A549 treated with ZK216348 at 1 μM for 4 hours (cell line): Measurements from ENCODE around the gene HS3ST4. TPM values are rescaled to one million over a fixed set of nuclear protein-coding genes. Genes with fewer than 3 reads are reported as not detected.

Source experiments
- total RNA-seq: library from RNA; stranded (reverse); fragments of 200-300 nt; extraction: Qiagen RNA extraction; gene quantifications from 5 replicates; pipeline ENCODE4 v1.2.3, GENCODE V29; 2022; ENCODE audit warnings: low read depth

HS3ST4 gene
- total RNA-seq = not detected in 5 replicates

GRCh38 chr16:25691519-25692091 is at the start of gene HS3ST4:
TSS of gene HS3ST4 (plus strand) at chr16:25691959.

